NB4 (cell line): ENCODE measurements around the gene C2orf66.

Experiments
- POLR2A ChIP-seq: IDR thresholded peaks from 2 replicates; pipeline ENCODE4 v1.6.1; 2011; ENCODE audit warnings: mild to moderate bottlenecking; ENCODE audit not compliant: insufficient read length; ENCODE audit errors: extremely low read depth
- TF ChIP-seq, protein P1 (sequence below): IDR thresholded peaks from one replicate; pipeline ENCODE4 v1.5.1; 2012; ENCODE audit warnings: low read depth, low read length
- TF ChIP-seq, protein P2 (sequence below): IDR thresholded peaks from 2 replicates; pipeline ENCODE4 v1.6.1; 2011; ENCODE audit warnings: low read depth, low read length

DNA sequence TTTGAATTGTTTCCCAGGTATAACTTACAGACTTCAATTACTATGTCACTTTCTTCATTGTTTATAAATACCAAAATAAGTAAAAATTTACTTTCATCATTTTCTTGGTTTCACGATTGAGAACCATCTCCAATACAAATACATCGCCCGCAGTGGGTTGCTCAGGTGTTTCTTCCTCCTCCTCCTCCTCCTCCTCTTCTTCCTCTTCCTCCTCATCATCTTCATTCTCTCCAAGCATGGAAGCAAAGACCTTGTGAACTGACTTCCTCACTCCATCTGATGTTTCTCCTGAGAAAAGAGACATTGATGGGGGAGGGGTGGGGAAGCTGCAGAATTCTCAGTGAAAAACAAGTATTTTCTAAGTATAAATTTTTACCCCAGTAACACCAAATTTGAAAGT lies 16.3 kb downstream of the C2orf66 start:
- TF ChIP-seq, protein P1, sequence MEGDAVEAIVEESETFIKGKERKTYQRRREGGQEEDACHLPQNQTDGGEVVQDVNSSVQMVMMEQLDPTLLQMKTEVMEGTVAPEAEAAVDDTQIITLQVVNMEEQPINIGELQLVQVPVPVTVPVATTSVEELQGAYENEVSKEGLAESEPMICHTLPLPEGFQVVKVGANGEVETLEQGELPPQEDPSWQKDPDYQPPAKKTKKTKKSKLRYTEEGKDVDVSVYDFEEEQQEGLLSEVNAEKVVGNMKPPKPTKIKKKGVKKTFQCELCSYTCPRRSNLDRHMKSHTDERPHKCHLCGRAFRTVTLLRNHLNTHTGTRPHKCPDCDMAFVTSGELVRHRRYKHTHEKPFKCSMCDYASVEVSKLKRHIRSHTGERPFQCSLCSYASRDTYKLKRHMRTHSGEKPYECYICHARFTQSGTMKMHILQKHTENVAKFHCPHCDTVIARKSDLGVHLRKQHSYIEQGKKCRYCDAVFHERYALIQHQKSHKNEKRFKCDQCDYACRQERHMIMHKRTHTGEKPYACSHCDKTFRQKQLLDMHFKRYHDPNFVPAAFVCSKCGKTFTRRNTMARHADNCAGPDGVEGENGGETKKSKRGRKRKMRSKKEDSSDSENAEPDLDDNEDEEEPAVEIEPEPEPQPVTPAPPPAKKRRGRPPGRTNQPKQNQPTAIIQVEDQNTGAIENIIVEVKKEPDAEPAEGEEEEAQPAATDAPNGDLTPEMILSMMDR = no peak
- TF ChIP-seq POLR2A = no peak
- TF ChIP-seq, protein P2, sequence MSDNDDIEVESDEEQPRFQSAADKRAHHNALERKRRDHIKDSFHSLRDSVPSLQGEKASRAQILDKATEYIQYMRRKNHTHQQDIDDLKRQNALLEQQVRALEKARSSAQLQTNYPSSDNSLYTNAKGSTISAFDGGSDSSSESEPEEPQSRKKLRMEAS = no peak
